ENCODE results near the gene EAF1. TPM values are rescaled to one million over a fixed set of nuclear protein-coding genes. Genes with fewer than 3 reads are reported as not detected.
"Not testable (repeated sequence)": the region's sequence is repeated elsewhere in the genome, so short reads cannot be mapped to it uniquely, and the experiment has no call there.

Gene EAF1
- polyA plus RNA-seq, 4 donors: 16.9 to 19.4 (median 18.4) TPM

DNA sequence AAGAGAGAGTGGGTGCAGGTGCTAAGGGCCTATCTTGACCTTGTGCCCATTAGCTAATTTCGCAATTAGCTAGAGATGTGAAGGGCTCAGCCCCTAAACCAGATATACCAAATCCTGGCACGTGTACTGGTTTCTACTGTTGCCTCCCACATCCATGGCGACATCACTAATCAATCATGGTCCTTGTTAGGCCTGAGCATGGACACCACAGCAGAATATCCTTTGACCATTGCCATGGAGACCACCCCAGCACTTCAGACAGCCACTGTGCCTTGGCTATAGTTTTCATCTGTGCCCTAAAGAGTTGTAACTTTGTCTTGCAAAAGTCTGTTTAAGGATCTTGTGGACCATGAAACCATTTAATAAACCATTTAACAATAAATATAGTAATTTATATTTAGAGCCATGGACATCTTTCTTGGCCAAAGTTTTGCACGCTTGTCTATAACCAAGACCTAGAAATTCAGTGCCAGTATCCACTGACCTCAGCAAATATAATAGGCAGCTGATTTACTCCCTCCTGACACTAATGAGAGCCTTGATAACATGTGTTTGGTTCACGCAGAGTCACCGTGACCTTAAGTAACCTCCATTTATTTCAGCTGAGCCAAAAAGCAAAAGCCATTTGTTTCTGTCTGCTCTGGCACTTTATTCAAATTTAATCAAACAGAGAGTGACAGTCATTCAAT, 50.7 kb downstream of the EAF1 start:
- no peak for DNase-seq (ENCODE audit: low read depth in 4 of 4, low spot score in 3 of 4)

DNA sequence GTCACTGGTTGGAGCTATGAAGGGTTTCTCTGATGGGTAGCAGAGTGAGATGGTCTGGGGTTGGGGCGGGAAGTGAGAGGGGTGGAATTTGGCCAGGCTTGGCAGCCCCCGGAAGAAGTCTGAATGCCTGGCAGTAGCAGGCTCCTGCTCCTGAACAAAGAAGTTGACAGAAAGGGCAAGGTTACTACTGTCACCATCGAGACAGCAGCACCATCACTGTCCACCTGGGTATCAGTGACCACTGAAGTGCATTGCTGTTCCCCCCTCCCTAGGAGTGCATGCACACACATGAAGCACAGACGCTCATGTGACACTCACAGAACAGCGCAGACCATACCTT, 51.2 kb downstream of the EAF1 start:
- no peak for DNase-seq (ENCODE audit: low read depth in 4 of 4, low spot score in 3 of 4)

DNA sequence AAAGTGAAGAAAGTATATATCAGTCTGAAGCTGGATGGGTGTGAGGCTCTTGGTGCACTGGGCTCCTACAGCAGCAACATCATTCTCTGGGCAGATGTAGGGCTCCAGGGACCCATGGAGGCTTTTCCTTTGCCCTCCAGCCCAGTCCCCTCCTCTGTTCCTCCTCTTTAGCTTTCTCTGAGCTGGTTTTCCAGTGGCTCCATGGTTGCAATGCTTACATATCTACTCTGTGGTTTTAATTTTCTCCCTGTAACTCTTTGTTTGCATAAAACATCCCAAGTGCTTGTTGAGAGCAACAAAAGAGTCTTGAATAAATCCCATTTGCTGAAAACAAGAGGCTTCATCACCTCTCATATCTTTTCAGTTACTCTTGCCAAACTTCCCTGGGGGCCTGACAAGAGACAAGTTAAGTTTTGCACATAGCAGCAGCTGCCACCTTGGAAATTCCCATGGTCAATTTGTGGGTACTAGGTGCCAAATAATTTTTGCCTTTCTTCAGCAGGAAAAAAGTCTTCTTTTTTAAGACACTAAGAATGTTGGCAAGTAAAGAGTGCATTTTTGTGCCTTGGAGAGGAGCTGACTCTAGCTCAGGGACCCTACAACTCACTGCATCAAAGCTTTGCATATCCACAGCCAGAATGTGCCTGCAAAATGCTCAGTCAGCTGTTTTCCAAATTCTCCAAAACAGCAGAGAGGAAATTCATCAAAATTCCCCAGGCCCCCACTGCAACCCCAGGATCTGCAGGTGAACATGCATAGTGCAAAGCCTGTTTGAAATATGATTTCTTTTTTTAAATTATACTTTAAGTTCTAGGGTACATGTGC, 52.2 kb downstream of the EAF1 start:
- DNase-seq (ENCODE audit: low read depth in 4 of 4, low spot score in 3 of 4): no peak

DNA sequence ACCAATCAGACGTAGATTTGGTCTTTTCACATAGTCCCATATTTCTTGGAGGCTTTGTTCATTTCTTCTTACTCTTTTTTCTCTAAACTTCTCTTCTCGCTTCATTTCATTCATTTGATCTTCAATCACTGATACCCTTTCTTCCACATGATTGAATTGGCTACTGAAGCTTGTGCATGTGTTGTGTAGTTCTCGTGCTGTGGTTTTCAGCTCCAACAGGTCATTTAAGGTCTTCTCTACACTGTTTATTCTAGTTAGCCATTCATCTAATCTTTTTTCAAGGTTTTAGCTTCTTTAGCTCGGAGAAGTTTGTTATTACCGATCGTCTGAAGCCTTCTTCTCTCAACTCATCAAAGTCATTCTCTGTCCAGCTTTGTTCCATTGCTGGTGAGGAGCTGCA, 57.2 kb downstream of the EAF1 start:
- DNase-seq (ENCODE audit: low read depth in 4 of 4, low spot score in 3 of 4): not testable (repeated sequence)

DNA sequence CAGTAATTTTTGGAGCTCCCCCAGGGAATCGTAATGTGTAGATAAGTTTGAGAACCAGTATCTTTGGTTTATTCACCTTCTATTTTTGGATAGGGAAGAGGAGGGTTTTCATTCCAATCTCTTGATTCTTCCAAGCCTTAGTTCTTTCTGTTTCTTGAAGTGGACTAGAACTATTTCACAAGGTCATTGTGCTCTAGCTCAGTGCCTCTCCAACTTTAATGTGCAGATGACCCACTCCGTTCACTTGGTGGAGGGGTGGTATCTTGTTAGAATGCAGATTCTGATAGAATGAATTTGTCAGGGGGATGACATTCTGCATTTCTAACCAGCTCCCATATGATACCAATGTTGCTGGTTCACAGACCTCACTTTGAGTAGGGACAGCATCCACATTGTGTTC, 58.6 kb downstream of the EAF1 start:
- no peak for DNase-seq (ENCODE audit: low read depth in 4 of 4, low spot score in 3 of 4)

DNA sequence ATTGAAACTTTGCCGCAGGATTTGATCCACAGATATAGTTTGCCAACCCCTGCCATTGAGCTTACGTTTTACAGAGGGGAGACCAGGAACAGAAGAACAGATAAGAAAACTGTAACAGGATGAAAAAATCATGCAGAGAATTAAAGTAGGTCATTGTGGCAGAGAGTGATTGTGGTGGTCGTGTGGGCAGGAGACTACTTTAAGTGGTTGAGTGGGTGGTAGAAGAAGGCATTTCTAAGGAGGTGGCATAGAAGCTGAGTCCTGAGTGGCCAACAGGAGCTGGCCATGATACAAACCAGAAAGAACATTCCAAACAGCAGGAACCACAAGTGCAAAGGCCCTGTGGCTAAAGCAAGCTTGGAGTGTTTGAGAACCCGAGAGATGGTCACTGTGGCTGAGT, 59.6 kb downstream of the EAF1 start:
- DNase-seq (ENCODE audit: low read depth in 4 of 4, low spot score in 3 of 4): no peak

DNA sequence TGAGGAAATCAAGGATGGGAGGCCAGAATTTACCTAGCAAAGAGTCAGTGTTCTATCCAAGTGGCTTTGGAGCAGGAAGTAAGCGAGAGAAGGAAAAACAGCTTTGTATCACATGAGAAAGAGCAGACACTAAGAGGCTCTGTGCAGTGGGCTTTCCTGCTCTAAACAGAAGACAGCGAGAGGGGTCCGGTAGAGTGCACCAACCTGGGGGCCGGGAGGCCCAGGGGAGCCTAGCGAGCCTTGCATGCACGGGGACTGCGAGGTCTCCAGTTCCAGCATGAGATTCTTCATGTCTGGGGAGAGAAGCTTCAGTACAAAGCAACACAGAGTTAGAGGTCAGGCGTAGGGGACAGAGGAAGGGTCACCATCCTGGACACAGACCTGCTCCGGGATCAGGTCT, 60.6 kb downstream of the EAF1 start:
- DNase-seq (ENCODE audit: low read depth in 4 of 4, low spot score in 3 of 4): no peak

DNA sequence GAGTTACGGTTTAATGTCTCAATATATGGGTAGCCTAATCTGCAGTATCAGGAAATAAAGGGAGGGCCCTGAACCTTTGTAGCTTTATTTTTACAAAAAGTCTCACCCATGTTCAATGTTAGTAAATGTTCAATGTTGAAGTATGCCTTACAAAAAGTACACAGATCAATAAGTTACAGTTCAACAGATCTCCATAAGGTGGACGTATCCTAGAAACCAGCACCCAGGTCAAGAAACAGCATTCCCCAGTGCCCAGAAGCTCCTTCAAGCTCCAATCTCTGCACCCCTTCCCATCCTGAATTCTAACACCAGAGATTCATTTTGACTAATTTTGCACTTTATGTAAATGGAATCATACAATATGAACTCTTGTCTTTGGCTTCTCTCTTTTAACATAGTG, 62.8 kb downstream of the EAF1 start:
- DNase-seq (ENCODE audit: low read depth in 4 of 4, low spot score in 3 of 4): no peak

DNA sequence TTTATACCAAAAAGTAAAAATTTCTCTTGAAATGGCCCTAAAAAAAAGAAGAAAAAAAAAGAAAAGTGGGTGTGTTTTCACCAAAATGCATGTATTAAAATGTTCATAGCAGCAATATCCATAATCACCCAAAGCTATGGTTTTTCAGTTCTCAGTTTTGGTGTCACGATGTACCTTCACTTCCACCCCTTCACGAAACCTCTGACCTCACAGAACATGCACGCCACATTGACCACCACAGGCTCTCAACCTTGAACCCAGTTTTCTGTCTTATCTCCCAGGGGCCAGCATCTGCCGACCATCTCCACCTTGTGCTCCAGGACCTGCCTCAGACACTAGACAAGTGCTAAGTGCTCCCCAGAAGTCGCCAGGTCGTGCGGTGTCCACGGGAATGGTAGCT, 63.7 kb downstream of the EAF1 start:
- no peak for DNase-seq (ENCODE audit: low read depth in 4 of 4, low spot score in 3 of 4)

Other genes with a start within 250 kb of the EAF1 start
- gene CAPN7, start 221.4 kb upstream of the EAF1 start, polyA plus RNA-seq (ENCODE audit: insufficient read length in 4 of 4): 10 to 100 TPM; 42.1 to 54.8 (median 52.4) TPM
- gene SH3BP5, start 95.0 kb upstream of the EAF1 start, polyA plus RNA-seq (ENCODE audit: insufficient read length in 4 of 4): 10 to 100 TPM; 58.3 to 65.4 (median 61.1) TPM
- 10 to 100 TPM; 25.8 to 28.8 (median 27.8) TPM for gene METTL6, start 54 bp upstream of the EAF1 start, polyA plus RNA-seq (ENCODE audit: insufficient read length in 4 of 4)
- gene COLQ, start 94.1 kb downstream of the EAF1 start, polyA plus RNA-seq (ENCODE audit: insufficient read length in 4 of 4): 1 to 10 TPM; 4.3 to 6.3 (median 4.8) TPM
- 10 to 100 TPM; 16.9 to 24.4 (median 20.2) TPM for gene HACL1, start 174.0 kb downstream of the EAF1 start, polyA plus RNA-seq (ENCODE audit: insufficient read length in 4 of 4)
- gene BTD, start 174.1 kb downstream of the EAF1 start, polyA plus RNA-seq (ENCODE audit: insufficient read length in 4 of 4): 10 to 100 TPM; 21.3 to 26.3 (median 22.6) TPM